ENCODE results near the gene C19orf38.
A peak's percentile ranks its signal among the peaks of the same experiment; 100 is the strongest.

DNA sequence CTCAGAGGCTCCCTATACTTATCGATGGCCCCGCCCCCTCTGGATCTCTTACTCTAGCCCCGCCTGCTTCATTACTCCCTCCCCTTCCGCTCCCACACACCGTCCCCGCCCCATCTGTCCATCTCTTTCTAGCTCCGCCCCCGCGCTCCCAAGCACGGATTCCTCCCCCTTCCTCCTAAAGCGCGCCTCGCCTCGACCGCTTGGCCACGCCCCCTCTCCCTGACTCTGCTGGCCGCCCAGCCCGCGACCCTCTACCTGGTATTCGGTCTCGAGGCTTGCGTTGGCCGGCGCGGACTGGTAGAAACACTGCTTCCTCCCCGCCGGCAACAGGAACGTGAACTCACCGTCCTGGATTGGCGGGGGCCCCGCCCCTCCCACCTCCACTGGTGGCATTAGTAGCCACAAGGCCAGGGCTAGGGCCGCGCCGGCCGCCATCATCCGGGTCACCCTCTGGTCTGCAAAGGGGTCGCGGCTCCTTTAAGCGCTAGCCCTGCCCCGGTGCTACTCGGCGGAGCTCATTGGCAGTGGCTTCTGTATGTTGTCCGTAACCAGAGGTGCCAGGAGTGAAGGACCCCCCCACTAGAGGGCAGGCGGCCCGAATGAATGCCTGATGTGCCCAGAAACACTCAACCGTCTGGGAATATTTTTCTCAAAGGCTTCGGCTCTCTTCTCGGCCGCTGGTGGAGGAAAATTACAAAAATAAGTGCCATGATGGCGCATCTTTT, 12.3 kb upstream of the C19orf38 start, which contains the start of gene TMED1:
- TF ChIP-seq, protein P1, sequence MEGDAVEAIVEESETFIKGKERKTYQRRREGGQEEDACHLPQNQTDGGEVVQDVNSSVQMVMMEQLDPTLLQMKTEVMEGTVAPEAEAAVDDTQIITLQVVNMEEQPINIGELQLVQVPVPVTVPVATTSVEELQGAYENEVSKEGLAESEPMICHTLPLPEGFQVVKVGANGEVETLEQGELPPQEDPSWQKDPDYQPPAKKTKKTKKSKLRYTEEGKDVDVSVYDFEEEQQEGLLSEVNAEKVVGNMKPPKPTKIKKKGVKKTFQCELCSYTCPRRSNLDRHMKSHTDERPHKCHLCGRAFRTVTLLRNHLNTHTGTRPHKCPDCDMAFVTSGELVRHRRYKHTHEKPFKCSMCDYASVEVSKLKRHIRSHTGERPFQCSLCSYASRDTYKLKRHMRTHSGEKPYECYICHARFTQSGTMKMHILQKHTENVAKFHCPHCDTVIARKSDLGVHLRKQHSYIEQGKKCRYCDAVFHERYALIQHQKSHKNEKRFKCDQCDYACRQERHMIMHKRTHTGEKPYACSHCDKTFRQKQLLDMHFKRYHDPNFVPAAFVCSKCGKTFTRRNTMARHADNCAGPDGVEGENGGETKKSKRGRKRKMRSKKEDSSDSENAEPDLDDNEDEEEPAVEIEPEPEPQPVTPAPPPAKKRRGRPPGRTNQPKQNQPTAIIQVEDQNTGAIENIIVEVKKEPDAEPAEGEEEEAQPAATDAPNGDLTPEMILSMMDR (IDR thresholded peaks at IDR 0.05): peak in 3 of 4 experiments; percentile 35 to 76 (median 69)
- peak; percentile 56 for TF ChIP-seq POLR2A (IDR thresholded peaks at IDR 0.05)
